NB4 (cell line): ENCODE data around the gene FXYD1.

ENCODE experiments used
- MYC ChIP-seq: IDR thresholded peaks from 2 replicates; pipeline ENCODE4 v1.6.1; 2011; ENCODE audit warnings: low read depth, low read length
- POLR2A ChIP-seq: IDR thresholded peaks from 2 replicates; pipeline ENCODE4 v1.6.1; 2011; ENCODE audit warnings: mild to moderate bottlenecking; ENCODE audit not compliant: insufficient read length; ENCODE audit errors: extremely low read depth
- TF ChIP-seq, protein P1 (sequence below): IDR thresholded peaks from one replicate; pipeline ENCODE4 v1.5.1; 2012; ENCODE audit warnings: low read depth, low read length
- TF ChIP-seq, protein P2 (sequence below): IDR thresholded peaks from 2 replicates; pipeline ENCODE4 v1.6.1; 2011; ENCODE audit warnings: low read depth, low read length

DNA sequence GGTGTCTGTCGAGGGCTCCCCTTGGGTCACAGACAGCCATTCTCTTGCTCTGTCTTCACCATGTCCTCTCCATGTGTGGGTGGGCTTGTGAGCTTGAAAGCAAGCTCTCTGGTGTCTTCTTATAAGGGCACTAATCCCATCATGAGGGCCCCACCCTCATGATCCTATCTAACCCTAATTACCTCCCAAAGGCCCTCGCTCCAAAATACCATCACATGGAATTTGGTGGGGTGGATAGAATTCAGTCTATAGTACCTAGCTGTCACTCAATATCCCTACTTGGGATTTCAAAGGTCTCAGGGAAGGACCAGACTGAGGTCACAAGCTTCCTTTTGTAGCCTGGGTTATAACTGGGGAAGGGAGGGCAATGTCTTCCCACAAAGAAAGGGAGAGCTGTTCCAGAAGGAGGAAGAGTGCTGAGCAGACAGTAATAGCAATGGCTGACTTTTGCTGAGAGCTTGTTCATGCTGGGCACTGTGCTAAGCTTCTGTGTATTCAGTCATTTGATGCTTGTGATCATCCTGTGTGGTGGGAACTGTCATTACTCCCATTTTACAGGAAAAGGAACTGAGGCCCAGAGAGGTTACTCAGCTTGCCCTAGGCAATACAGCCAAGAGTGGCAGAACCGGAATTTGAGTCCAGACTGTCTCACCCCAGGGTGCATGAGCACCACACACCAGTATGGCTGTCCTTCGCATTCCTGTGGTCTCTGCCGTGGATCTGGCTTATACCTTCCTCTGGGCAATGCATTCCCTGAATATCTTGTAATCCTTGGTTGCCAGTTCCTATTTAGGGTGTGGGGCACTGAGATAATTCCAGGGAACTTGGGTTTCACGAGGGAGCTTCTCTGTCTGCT lies 24.1 kb downstream of the FXYD1 start:
- TF ChIP-seq, protein P1, sequence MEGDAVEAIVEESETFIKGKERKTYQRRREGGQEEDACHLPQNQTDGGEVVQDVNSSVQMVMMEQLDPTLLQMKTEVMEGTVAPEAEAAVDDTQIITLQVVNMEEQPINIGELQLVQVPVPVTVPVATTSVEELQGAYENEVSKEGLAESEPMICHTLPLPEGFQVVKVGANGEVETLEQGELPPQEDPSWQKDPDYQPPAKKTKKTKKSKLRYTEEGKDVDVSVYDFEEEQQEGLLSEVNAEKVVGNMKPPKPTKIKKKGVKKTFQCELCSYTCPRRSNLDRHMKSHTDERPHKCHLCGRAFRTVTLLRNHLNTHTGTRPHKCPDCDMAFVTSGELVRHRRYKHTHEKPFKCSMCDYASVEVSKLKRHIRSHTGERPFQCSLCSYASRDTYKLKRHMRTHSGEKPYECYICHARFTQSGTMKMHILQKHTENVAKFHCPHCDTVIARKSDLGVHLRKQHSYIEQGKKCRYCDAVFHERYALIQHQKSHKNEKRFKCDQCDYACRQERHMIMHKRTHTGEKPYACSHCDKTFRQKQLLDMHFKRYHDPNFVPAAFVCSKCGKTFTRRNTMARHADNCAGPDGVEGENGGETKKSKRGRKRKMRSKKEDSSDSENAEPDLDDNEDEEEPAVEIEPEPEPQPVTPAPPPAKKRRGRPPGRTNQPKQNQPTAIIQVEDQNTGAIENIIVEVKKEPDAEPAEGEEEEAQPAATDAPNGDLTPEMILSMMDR: no peak
- TF ChIP-seq POLR2A: no peak
- no peak for TF ChIP-seq MYC
- TF ChIP-seq, protein P2, sequence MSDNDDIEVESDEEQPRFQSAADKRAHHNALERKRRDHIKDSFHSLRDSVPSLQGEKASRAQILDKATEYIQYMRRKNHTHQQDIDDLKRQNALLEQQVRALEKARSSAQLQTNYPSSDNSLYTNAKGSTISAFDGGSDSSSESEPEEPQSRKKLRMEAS: no peak
